CD1c-positive myeloid dendritic cell (primary cell): ENCODE measurements around the gene MED27.

Source experiments
- DNase-seq: peaks from one replicate; pipeline ENCODE4 v3.0.0-alpha.2; 2016; ENCODE audit errors: extremely low spot score

MED27 gene

DNA sequence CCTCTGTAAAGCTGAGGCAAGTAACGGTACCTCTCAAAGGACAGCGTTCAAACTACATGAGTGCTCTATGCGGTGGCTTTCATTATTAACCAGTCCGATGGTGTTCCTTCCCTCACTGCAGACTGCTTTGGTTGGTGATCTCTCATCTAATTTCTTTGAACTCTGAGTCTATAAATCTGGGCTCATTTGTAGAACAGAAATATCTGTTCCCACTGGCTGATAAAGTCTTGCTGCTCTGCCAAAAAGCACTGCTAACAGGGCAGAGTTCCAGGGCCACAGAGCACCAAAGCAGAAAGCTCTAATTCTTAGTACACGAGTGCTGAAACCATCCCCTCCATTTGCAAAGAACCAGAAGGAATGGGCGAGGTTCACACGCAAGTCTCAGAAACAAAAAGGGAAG is 81.9 kb downstream of the MED27 start:
- DNase-seq: no peak

- DNase-seq: no peak
Observed at GRCh38 chr9:131997076-131997475, 82.6 kb downstream of the MED27 start.

DNA sequence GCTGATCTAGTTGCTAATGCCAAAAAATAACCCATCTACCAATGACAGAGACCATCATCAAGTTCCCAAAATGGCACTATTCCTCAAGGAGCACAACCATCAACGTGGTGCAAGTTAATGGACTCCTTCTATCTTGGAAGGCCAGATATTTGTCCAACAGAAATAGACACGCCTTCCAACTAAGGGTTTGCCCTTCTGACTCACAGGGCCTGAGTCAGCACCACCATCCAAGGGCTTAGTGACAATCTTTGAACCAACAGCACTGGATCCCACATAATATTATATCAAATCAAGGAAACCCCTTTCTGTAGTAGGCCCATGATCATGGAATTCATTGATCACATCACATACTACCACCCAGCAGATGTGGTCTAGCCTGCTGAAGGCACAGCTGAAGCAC is 84.3 kb downstream of the MED27 start:
- no peak for DNase-seq

GRCh38 chr9:131994364-131995125 is 85.1 kb downstream of the MED27 start:
- no peak for DNase-seq

GRCh38 chr9:131992906-131993657 is 86.6 kb downstream of the MED27 start:
- no peak for DNase-seq

DNA sequence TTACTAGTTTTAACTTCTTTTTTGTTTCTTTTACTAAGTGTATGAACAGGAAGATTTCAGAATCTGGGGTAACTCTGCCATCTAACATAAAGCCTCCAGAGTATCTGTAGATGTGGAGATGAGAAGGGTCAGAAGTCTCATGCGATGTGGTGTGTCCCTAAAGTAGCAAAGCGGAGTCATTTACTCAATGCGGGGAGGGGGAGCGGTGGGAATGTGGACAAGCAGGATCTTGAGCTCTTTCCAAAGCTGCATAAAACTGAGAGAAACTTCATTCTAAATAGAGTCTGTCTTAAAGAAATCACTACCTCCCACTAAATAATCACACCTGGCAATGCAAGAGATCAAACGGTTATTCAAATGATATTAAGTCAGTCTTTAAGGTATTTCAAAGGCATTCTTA is 92.4 kb downstream of the MED27 start:
- no peak for DNase-seq

GRCh38 chr9:131986576-131986975 is 93.1 kb downstream of the MED27 start:
- no peak for DNase-seq

- DNase-seq: no peak
Observed at GRCh38 chr9:131986089-131986488, 93.6 kb downstream of the MED27 start.

- DNase-seq: no peak
Observed at GRCh38 chr9:131984564-131984963, 95.1 kb downstream of the MED27 start.

GRCh38 chr9:131982671-131983239 is 96.9 kb downstream of the MED27 start:
- DNase-seq: no peak

DNA sequence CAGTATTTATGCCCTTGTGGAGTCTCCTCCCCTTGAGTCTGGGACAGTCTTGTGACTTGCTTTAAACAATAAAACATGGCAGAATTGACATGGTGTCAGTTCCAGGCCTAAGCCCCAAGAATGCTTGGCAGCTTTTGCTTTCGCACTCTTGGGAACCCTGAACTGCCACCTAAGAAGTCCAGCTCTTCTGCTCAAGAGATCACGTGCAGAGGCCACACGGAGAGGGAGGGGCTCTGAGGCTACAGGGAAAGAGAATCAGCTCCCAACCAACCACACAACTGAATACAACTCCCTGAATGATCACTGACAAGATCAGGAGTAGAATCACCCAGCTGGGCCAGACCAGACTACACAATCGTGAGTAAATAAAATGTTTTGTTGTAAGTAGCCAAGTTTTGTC is 97.6 kb downstream of the MED27 start:
- no peak for DNase-seq

DNA sequence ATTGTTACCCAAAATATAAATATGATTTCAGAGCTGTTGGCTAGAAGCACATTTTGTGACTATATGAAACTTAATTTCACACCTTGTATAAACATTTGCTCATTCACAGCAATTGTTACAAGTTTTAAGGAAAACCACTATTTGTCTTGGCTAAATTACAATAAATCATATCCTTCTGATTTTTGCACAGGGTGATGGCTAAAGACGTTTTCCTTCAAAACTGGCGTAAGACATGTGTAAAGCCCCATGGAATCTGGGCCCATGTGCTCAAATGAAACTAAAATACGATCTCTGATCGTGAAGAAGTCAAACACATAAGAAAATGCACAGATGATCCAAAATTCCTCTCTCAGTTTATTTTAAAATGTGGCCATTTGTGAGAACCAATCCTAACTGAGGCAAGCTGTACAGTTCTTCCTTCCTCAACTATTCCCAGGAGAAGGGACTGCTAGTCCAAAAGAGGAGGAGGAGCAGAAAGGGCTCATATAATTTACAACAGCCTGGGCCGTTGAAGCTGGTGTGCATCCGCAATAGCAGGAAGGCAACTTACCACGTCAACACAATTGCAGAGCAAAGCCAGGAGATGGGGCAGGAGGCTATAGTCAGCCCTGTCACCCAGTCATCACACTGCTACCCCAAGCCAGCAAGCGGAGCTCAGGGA is 98.4 kb downstream of the MED27 start:
- no peak for DNase-seq

GRCh38 chr9:131980267-131981016 is 99.2 kb downstream of the MED27 start:
- no peak for DNase-seq

- DNase-seq: peak; percentile 23
Observed at GRCh38 chr9:131977109-131977838, 102.4 kb downstream of the MED27 start.

GRCh38 chr9:131976157-131977108 is 103.2 kb downstream of the MED27 start:
- DNase-seq: peak; percentile 30

DNA sequence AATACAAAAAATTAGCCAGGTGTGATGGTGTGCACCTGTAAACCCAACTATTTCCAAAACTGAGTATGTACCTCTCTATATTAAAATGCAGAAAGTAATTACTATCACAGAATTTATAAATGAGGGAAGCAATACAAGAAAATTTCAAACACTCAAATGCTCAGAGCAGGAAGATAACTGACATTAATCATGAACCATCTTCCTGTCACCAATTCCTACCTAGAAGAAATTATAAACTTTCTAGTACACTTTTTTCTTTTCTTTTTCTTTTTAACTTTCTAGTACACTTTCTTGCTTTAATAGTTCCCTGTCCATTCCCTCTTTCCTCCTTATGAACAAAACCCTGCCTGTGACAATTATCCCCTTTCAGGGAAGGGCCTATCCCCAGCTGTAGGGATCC is 106.8 kb downstream of the MED27 start:
- DNase-seq: no peak

- no peak for DNase-seq
Observed at GRCh38 chr9:131971482-131972074, 108.1 kb downstream of the MED27 start.

GRCh38 chr9:131969469-131969989 is 110.1 kb downstream of the MED27 start:
- DNase-seq: no peak

- no peak for DNase-seq
Observed at GRCh38 chr9:131968632-131969031, 111.0 kb downstream of the MED27 start.
